GM18951 (cell line): ENCODE data around the gene ARHGAP26.

Experiments
- POLR2A ChIP-seq: IDR thresholded peaks from 4 replicates; pipeline ENCODE4 v1.6.1; 2011; ENCODE audit warnings: mild to moderate bottlenecking; ENCODE audit not compliant: insufficient read length, insufficient read depth; ENCODE audit errors: extremely low read depth
- in situ Hi-C: fragments of 300-500 bp; cut with MboI; formaldehyde crosslinking; loops from one replicate; pipeline ENCODE4 v1.12.0; 2022; ENCODE audit warnings: low sequenced_read_pairs, mixed read lengths, inconsistent platforms; ENCODE audit not compliant: unreplicated experiment

The ARHGAP26 gene

DNA sequence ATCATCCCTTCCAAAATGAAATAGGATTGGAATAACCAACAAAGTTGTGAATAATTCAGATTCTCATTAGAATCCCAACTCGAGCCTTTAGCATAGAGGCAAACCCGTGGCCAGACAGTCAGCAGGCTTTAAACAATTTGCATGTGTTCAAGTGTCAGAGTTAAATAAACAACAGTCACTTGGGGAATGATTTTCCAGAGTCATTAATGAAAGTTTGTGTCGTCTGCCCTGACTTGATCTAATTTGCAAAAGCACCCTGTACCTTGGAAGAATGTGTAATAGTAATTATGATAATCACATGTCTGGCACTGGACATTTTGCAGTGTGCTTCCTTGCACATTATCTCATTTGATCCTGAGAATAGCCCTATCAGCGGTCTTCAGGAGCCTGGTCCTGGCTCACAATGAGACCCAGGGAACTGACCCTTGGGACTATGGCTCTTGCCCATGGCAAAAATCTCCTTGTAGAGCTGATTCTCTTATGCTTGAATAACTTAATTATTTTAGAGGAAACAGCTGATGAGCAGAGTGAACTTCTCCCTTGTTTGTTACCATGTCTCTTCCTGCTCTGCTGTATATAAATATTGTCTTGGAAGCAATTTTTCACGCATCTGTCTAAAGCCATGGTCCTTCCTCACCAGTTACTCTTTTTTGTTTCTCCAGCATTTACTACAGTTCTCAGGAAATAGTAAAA is 360.6 kb downstream of the ARHGAP26 start:
- in situ Hi-C loops = no loop called here
- no peak for TF ChIP-seq POLR2A

DNA sequence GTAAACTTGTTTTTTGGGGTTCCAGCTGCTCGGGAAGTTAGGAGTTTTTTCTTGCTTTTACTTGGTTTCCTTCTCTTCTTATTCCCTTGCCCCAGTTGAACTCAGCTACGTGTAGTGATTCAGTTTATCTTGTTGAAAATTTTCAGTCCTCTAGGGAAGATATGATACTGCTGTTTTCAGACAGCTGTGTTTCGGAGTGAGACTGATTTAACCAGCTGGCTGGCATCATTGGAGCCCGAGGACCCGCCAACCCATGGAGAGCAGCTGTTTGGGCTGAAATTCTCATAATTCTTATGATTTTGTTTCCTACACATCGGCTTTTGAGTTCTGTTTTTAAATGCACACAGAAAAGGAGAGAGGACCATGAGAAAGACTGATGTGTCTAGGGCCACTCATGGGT is 361.8 kb downstream of the ARHGAP26 start:
- in situ Hi-C loops = no loop called here
- no peak for TF ChIP-seq POLR2A

GRCh38 chr5:143132739-143133138 is 362.6 kb downstream of the ARHGAP26 start:
- no peak for TF ChIP-seq POLR2A

GRCh38 chr5:143133721-143134120 is 363.5 kb downstream of the ARHGAP26 start:
- in situ Hi-C loops = no loop called here
- no peak for TF ChIP-seq POLR2A

More at GRCh38 chr5:143132739-143133138, 362.6 kb downstream of the ARHGAP26 start:
- in situ Hi-C loops = no loop called here

DNA sequence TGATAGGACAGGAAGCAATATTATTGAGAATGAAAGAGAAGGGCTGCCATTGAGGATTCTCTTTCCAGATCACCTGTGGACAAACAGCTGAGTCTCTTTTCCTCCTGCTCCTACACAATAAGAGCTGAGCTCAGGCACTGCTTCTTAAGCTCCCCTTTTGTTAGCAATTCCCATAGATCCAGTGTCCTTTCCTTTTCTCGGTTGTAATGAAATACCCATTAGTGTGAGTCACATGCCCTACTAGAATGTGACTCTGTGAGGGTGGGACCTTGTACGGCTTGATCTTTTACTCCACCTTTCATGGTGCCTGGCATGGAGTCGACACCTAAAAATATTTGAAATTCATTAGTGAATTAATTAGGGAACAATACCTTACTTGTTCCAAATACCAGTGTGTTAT is 364.1 kb downstream of the ARHGAP26 start:
- no peak for TF ChIP-seq POLR2A
- in situ Hi-C loops = no loop called here

- in situ Hi-C loops = no loop called here
- no peak for TF ChIP-seq POLR2A
Measured at GRCh38 chr5:143134900-143135299, 364.7 kb downstream of the ARHGAP26 start.

GRCh38 chr5:143135832-143136551 is 365.8 kb downstream of the ARHGAP26 start:
- in situ Hi-C loops = no loop called here
- TF ChIP-seq POLR2A = no peak

DNA sequence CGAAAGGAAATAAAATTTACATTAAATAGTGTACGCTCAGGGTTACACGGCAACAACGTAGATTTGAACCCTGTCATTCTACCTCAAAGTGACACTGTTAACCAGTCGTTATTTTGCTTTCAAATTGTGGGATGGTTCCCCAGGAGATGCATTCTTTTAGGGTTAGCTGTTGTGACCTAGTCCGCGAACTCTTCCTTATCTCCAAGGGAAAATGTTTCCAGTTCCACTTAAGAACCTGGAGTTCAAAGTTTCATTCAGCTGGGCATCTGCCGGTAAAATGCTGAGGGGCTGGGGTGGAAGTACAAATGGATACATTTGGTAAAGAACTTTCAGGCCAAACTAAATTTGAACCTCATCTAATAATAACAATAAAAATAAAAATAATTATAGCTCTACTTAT is 368.7 kb downstream of the ARHGAP26 start:
- in situ Hi-C loops = no loop called here
- TF ChIP-seq POLR2A = no peak

DNA sequence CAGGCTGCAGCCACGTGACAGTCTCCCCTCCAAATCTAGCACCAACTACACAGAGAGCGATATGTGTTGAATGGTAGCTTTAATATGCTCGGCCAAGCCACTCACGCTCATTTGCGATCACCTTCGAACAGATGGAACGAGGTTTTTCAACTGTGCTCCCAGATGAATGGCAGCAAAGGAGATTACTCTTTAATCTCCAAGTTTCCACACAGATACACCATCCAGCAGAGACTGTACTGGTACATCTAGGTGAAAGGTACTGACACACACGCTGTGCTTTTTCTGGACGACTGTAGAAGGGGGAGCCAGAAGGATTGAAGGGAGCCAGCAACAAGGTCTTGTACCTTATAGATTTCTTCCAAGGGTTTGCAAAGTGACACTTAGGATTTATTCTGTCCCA is 369.4 kb downstream of the ARHGAP26 start:
- TF ChIP-seq POLR2A = no peak

GRCh38 chr5:143140492-143141203 is 370.5 kb downstream of the ARHGAP26 start:
- in situ Hi-C loops = no loop called here
- TF ChIP-seq POLR2A = no peak

More for the DNA sequence above, 369.4 kb downstream of the ARHGAP26 start:
- in situ Hi-C loops = no loop called here

DNA sequence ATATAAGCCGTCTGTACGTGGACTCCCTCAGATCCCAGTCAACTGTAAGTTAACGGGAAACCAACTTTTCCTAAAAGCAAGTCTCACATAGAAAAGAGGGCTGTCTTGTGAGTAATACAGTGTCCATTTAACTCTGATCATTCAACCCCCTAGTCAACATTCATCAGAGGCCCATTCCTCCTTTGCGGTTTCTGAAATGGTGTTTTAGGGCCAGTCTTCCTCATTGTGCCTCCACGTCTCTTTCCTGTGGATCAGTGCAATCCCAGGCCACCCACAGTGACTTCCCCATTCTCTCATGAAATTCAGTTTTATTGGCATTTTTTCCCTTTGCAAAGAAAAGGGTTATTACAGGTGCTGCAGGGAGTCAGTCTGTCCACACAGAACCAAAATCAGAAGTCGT is 371.5 kb downstream of the ARHGAP26 start:
- TF ChIP-seq POLR2A = no peak
- in situ Hi-C loops = no loop called here

- TF ChIP-seq POLR2A = no peak
- in situ Hi-C loops = no loop called here
Measured at GRCh38 chr5:143142596-143143435, 372.6 kb downstream of the ARHGAP26 start.

DNA sequence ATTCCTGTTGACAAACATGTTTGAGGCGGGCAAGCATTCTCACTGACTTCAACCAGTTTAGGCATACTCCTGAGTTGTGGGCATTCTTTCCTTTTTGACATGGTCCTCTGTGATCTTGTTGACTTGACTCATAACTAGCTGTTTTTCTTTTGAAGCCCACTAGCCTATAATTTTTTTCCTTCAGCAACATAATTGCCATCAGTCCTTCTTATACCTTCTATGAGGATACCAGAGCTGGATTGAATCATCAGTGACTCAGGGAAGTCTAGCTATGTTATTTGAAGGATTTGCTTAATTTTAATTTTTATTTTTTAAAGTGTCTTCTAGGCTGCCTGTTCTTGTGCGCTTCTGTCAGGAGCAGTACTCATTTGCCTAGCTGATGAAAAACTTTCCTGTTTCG is 373.8 kb downstream of the ARHGAP26 start:
- in situ Hi-C loops = no loop called here
- TF ChIP-seq POLR2A = no peak
